Endodermal cell (in vitro differentiated cells): ENCODE measurements around the gene CDC6. TPM values are rescaled to one million over a fixed set of nuclear protein-coding genes. Genes with fewer than 3 reads are reported as not detected.

Experiments
- DNase-seq: peaks from one replicate; pipeline ENCODE4 v3.0.0-alpha.2; 2017
- H3K27ac ChIP-seq: 2 replicates; pipeline ENCODE4 v1.5.1; 2013; ENCODE audit warnings: mild to moderate bottlenecking, low read depth, low read length, moderate library complexity
- H3K27me3 ChIP-seq: 2 replicates; pipeline ENCODE4 v1.6.1; 2013; ENCODE audit warnings: mild to moderate bottlenecking, low read length, moderate library complexity; ENCODE audit not compliant: insufficient read depth, control insufficient read depth, poor library complexity, severe bottlenecking
- H3K36me3 ChIP-seq: 2 replicates; pipeline ENCODE4 v1.7.0; 2013; ENCODE audit warnings: mild to moderate bottlenecking, low read length, moderate library complexity; ENCODE audit not compliant: control insufficient read depth, insufficient read depth
- H3K4me1 ChIP-seq: one replicate; pipeline ENCODE4 v1.7.0; 2013; ENCODE audit warnings: low read length; ENCODE audit not compliant: control insufficient read depth, insufficient read depth
- H3K4me3 ChIP-seq: 2 replicates; pipeline ENCODE4 v1.5.1; 2013; ENCODE audit warnings: mild to moderate bottlenecking, low read length, moderate library complexity
- H3K9ac ChIP-seq: 2 replicates; pipeline ENCODE4 v1.6.1; 2013; ENCODE audit warnings: mild to moderate bottlenecking, low read length, moderate library complexity; ENCODE audit not compliant: poor library complexity, severe bottlenecking; ENCODE audit errors: extremely low read depth
- H3K9me3 ChIP-seq: 2 replicates; pipeline ENCODE4 v1.6.1; 2013; ENCODE audit warnings: mild to moderate bottlenecking, low read length, moderate library complexity; ENCODE audit not compliant: control insufficient read depth
- H3K27ac Mint-ChIP-seq: 2 replicates; pipeline ENCODE4 v1.8.0; 2020; ENCODE audit warnings: mixed read lengths
- H3K27me3 Mint-ChIP-seq: 2 replicates; pipeline ENCODE4 v1.8.0; 2021; ENCODE audit warnings: mild to moderate bottlenecking, mixed read lengths; ENCODE audit not compliant: insufficient read depth
- H3K36me3 Mint-ChIP-seq: 2 replicates; pipeline ENCODE4 v1.8.0; 2020; ENCODE audit warnings: low read depth, mixed read lengths
- H3K4me1 Mint-ChIP-seq: 2 replicates; pipeline ENCODE4 v1.8.0; 2020; ENCODE audit warnings: mixed read lengths
- H3K4me3 Mint-ChIP-seq: 2 replicates; pipeline ENCODE4 v1.8.0; 2020; ENCODE audit warnings: mild to moderate bottlenecking, moderate library complexity, mixed read lengths
- H3K9me3 Mint-ChIP-seq: 2 replicates; pipeline ENCODE4 v1.8.0; 2020; ENCODE audit warnings: mild to moderate bottlenecking, mixed read lengths
- WGBS, 2 experiments: methylation state at CpG; one replicate each; pipeline versions ENCODE4 v1.1.5 to v1.1.7; 2013; ENCODE audit warnings: missing lambda C conversion rate in 2 of 2, mixed read lengths in 1 of 2; ENCODE audit not compliant: insufficient coverage in 1 of 2, insufficient read length in 1 of 2; 5-methylcytosine and 5-hydroxymethylcytosine counted together
- total RNA-seq, 2 donors: library from RNA; stranded (reverse); fragmentation: NEBNext Ultra II Directional in 1 of 2; extraction: Animal tissue kit (Norgen Biotek cat#: 25700) in 1 of 2; gene quantifications; 2 replicates in 1 of 2; 3 replicates in 1 of 2; pipeline ENCODE4 v1.2.1, GENCODE V29; 2021
- TF ChIP-seq, protein P1 (sequence below): fragments of 200-600 bp; sonication (generic); conservative IDR thresholded peaks from 2 replicates; pipeline ENCODE4 v1.5.0; 2021; ENCODE audit warnings: antibody characterized with exemption, mild to moderate bottlenecking

Gene CDC6
- total RNA-seq, 2 donors from 2014 or later: 88.4 to 95.4 TPM

DNA sequence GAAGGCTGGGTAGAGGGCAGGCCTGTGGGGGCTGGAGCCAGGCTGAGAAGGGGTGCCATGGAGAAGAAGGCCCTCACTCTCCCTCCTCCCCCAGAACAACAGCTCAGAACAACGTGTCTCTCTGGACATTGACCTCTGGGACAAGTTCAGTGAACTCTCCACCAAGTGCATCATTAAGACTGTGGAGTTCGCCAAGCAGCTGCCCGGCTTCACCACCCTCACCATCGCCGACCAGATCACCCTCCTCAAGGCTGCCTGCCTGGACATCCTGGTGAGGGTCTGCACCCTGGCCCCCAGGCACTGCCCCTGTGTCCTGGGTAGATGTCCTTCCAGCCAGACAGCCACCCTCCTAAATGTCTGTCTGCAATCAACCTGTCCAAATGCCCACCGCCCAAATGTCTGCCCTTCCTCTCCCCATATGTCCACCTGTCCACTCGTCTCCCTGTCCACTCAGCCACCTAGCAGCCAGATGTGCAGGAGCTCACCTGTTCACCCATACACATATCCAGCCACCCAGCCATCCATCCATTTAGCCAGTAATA lies 64.6 kb downstream of the CDC6 start:
- Mint-ChIP-seq H3K36me3 (peaks cover 43% of the 10 kb centered on the region), H3K27me3 (no peaks in the 10 kb centered on the region), H3K4me1 (peaks cover 27% of the 10 kb centered on the region), H3K27ac (no peak overlapping the region), H3K4me3 (no peak overlapping the region), H3K9me3 (no peaks in the 10 kb centered on the region)
- no peaks in the 10 kb centered on the region for H3K9me3 ChIP-seq
- TF ChIP-seq, protein P1, sequence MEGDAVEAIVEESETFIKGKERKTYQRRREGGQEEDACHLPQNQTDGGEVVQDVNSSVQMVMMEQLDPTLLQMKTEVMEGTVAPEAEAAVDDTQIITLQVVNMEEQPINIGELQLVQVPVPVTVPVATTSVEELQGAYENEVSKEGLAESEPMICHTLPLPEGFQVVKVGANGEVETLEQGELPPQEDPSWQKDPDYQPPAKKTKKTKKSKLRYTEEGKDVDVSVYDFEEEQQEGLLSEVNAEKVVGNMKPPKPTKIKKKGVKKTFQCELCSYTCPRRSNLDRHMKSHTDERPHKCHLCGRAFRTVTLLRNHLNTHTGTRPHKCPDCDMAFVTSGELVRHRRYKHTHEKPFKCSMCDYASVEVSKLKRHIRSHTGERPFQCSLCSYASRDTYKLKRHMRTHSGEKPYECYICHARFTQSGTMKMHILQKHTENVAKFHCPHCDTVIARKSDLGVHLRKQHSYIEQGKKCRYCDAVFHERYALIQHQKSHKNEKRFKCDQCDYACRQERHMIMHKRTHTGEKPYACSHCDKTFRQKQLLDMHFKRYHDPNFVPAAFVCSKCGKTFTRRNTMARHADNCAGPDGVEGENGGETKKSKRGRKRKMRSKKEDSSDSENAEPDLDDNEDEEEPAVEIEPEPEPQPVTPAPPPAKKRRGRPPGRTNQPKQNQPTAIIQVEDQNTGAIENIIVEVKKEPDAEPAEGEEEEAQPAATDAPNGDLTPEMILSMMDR: no peak
- peaks cover 54% of the 10 kb centered on the region for H3K36me3 ChIP-seq
- H3K4me1 ChIP-seq: no peaks in the 10 kb centered on the region
- H3K27ac ChIP-seq: peak overlapping the region; percentile 97
- H3K4me3 ChIP-seq: no peak overlapping the region
- H3K27me3 ChIP-seq: no peaks in the 10 kb centered on the region
- no peak overlapping the region for H3K9ac ChIP-seq
- WGBS, 2 experiments: 88 to 89% methylated on average over 7 of the region's 7 CpGs
- DNase-seq: peak; percentile 44

DNA sequence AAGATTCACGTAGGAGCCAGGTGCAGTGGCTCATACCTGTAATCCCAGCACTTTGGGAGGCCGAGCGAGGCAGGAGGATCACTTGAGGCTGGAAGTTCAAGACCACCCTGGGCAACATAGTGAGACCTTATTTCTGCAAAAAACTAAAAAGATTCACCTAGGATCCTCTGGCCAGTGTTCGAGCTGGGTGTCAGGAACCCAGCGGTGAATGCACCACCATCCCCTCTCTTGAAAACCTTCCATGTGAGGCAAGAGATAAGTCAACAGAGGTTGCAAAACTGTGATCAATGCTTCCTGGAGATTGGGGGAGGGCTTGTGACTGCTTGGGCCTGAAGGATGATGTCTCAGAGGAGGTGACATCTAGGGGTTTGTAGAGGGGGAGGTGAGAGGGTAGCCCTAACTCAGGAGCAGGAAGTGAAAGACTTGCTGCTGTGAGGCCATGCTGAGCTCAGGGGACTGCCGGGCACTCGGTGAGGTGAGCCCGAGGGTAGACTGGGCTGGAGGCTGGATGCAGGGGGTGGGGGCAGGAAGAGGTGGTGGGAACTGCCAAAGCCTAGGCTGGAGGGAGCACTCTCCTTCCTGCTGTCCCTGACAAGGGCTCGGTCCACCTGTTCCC lies 65.2 kb downstream of the CDC6 start:
- peaks cover 54% of the 10 kb centered on the region for H3K36me3 ChIP-seq
- H3K36me3 Mint-ChIP-seq: peaks cover 43% of the 10 kb centered on the region
- H3K4me1 Mint-ChIP-seq: peaks cover 24% of the 10 kb centered on the region
- TF ChIP-seq, protein P1: no peak
- H3K27ac ChIP-seq: no peak overlapping the region
- DNase-seq: peak; percentile 63
- H3K4me3 Mint-ChIP-seq: no peak overlapping the region
- no peaks in the 10 kb centered on the region for H3K4me1 ChIP-seq
- no peaks in the 10 kb centered on the region for H3K27me3 ChIP-seq
- peak overlapping the region; percentile 55 for H3K27ac Mint-ChIP-seq
- no peaks in the 10 kb centered on the region for H3K9me3 ChIP-seq
- no peak overlapping the region for H3K4me3 ChIP-seq
- no peaks in the 10 kb centered on the region for H3K9me3 Mint-ChIP-seq
- H3K9ac ChIP-seq: no peak overlapping the region
- WGBS, 2 experiments: 93 to 98% methylated on average over 6 to 9 of the region's 9 CpGs
- no peaks in the 10 kb centered on the region for H3K27me3 Mint-ChIP-seq

Other genes starting within 250 kb of the CDC6 start
- gene MED24, start 233.5 kb upstream of the CDC6 start, total RNA-seq: 100 to 1,000 TPM; 106 to 124 TPM
- gene THRA, start 224.9 kb upstream of the CDC6 start, total RNA-seq: 10 to 100 TPM; 12.7 to 14.4 TPM
- 1 to 10 TPM; 3.0 to 4.4 TPM for gene NR1D1, start 187.3 kb upstream of the CDC6 start, total RNA-seq
- 100 to 1,000 TPM in 1 of 2 donors, 10 to 100 TPM in 1; 95.4 to 108 TPM for gene MSL1, start 165.9 kb upstream of the CDC6 start, total RNA-seq
- gene CASC3, start 147.3 kb upstream of the CDC6 start, total RNA-seq: 100 to 1,000 TPM; 113 to 116 TPM
- gene RAPGEFL1, start 110.4 kb upstream of the CDC6 start, total RNA-seq: 10 to 100 TPM; 15.6 to 20.8 TPM
- gene WIPF2, start 68.6 kb upstream of the CDC6 start, total RNA-seq: 10 to 100 TPM; 22.5 to 25.3 TPM
- gene RARA, start 21.3 kb downstream of the CDC6 start, total RNA-seq: 10 to 100 TPM; 22.7 to 27.6 TPM
- gene GJD3, start 76.9 kb downstream of the CDC6 start, total RNA-seq: not detected
- 100 to 1,000 TPM; 173 to 246 TPM for gene TOP2A, start 130.0 kb downstream of the CDC6 start, total RNA-seq
- gene IGFBP4, start 155.6 kb downstream of the CDC6 start, total RNA-seq: 10 to 100 TPM; 58.3 to 69.0 TPM
- gene TNS4, start 213.7 kb downstream of the CDC6 start, total RNA-seq: 1 to 10 TPM in 1 of 2 donors, under 1 TPM in 1; 0.89 to 2.5 TPM